Endothelial cell of hepatic sinusoid (primary cell): ENCODE results near the gene GRK5.

Experiments
- in situ Hi-C: cut with HindIII; loops from 2 replicates; pipeline ENCODE4 v1.10.0; 2017; ENCODE audit warnings: low sequenced_read_pairs

GRK5 gene

GRCh38 chr10:119331061-119331460, 123.7 kb downstream of the GRK5 start:
- in situ Hi-C loops: no loop called here

- in situ Hi-C loops: no loop called here
Measured at GRCh38 chr10:119333146-119333792, 125.9 kb downstream of the GRK5 start.

- in situ Hi-C loops: no loop called here
Measured at GRCh38 chr10:119335671-119336353, 128.4 kb downstream of the GRK5 start.

- in situ Hi-C loops: no loop called here
Measured at GRCh38 chr10:119336599-119336998, 129.2 kb downstream of the GRK5 start.

- in situ Hi-C loops: no loop called here
Measured at GRCh38 chr10:119337223-119337622, 129.9 kb downstream of the GRK5 start.

GRCh38 chr10:119337796-119338432, 130.5 kb downstream of the GRK5 start:
- in situ Hi-C loops: no loop called here

- in situ Hi-C loops: no loop called here
Measured at GRCh38 chr10:119339109-119339508, 131.7 kb downstream of the GRK5 start.

GRCh38 chr10:119340893-119341458, 133.6 kb downstream of the GRK5 start:
- in situ Hi-C loops: no loop called here

GRCh38 chr10:119341459-119342301, 134.3 kb downstream of the GRK5 start:
- in situ Hi-C loops: no loop called here

GRCh38 chr10:119342335-119342734, 135.0 kb downstream of the GRK5 start:
- in situ Hi-C loops: no loop called here

GRCh38 chr10:119343011-119343601, 135.7 kb downstream of the GRK5 start:
- in situ Hi-C loops: no loop called here

GRCh38 chr10:119344381-119344780, 137.0 kb downstream of the GRK5 start:
- in situ Hi-C loops: no loop called here

GRCh38 chr10:119346095-119346832, 138.9 kb downstream of the GRK5 start:
- in situ Hi-C loops: no loop called here

- in situ Hi-C loops: no loop called here
Measured at GRCh38 chr10:119347181-119347974, 140.0 kb downstream of the GRK5 start.

- in situ Hi-C loops: no loop called here
Measured at GRCh38 chr10:119348106-119348505, 140.7 kb downstream of the GRK5 start.

- in situ Hi-C loops: no loop called here
Measured at GRCh38 chr10:119348516-119349240, 141.3 kb downstream of the GRK5 start.

- in situ Hi-C loops: no loop called here
Measured at GRCh38 chr10:119349341-119349740, 142.0 kb downstream of the GRK5 start.

GRCh38 chr10:119349937-119350501, 142.6 kb downstream of the GRK5 start:
- in situ Hi-C loops: no loop called here
